PC-9 (cell line): Measurements from ENCODE around the gene TDRD9. TPM values are rescaled to one million over a fixed set of nuclear protein-coding genes. Genes with fewer than 3 reads are reported as not detected.

ENCODE experiments used
- BruUV-seq: library from RNA; stranded (reverse); fragments of 400-500 nt; replicated peaks from 2 replicates; lab custom pipeline; 2021; lab: Mats Ljungman, UMichigan
- CTCF ChIA-PET: fragments of 300-600 bp; sonication (Branson Sonifier 250); formaldehyde crosslinking; loops from one replicate; lab custom pipeline; 2022; ENCODE audit warnings: antibody characterized with exemption; lab: Charles Lee
- POLR2A ChIA-PET: fragments of 300-600 bp; sonication (Branson Sonifier 250); formaldehyde crosslinking; loops from one replicate; lab custom pipeline; 2022; ENCODE audit warnings: antibody characterized with exemption; ENCODE audit not compliant: unreplicated experiment; lab: Charles Lee
- DNase-seq, 2 experiments: peaks; one replicate each; pipeline versions ENCODE4 v3.0.0 to v3.0.0-alpha.2; 2015 to 2022; ENCODE audit warnings: mixed read lengths in 1 of 2
- H2AFZ ChIP-seq: fragments of 200-600 bp; sonication (generic); 2 replicates; pipeline ENCODE4 v1.8.1; 2017; ENCODE audit warnings: antibody characterized with exemption
- H3F3A ChIP-seq: fragments of 200-600 bp; sonication (generic); 2 replicates; pipeline ENCODE4 v1.8.1; 2017; ENCODE audit warnings: antibody characterized with exemption, mild to moderate bottlenecking, low read depth; ENCODE audit not compliant: insufficient read depth
- H3K27ac ChIP-seq: fragments of 200-600 bp; sonication (generic); 2 replicates; pipeline ENCODE4 v1.6.1; 2016; ENCODE audit warnings: mixed run types
- H3K27me3 ChIP-seq: fragments of 200-600 bp; sonication (generic); 2 replicates; pipeline ENCODE4 v1.6.1; 2016; ENCODE audit warnings: low read depth, mixed run types; ENCODE audit not compliant: insufficient read depth
- H3K36me3 ChIP-seq: fragments of 200-600 bp; sonication (generic); 2 replicates; pipeline ENCODE4 v1.6.1; 2016; ENCODE audit warnings: low read depth, mixed run types
- H3K4me1 ChIP-seq: fragments of 200-600 bp; sonication (generic); replicated peaks from 2 replicates; pipeline ENCODE4 v1.6.1; 2016; ENCODE audit warnings: mixed run types; ENCODE audit not compliant: insufficient read depth
- H3K4me2 ChIP-seq: fragments of 200-600 bp; sonication (generic); 2 replicates; pipeline ENCODE4 v1.6.1; 2017; ENCODE audit warnings: mixed run types
- H3K4me3 ChIP-seq: fragments of 200-600 bp; sonication (generic); 2 replicates; pipeline ENCODE4 v1.6.1; 2016; ENCODE audit warnings: mixed run types
- H3K79me2 ChIP-seq: fragments of 200-600 bp; sonication (generic); 2 replicates; pipeline ENCODE4 v1.6.1; 2017; ENCODE audit warnings: low read depth, mixed run types
- H3K9me2 ChIP-seq: fragments of 200-600 bp; sonication (generic); 2 replicates; pipeline ENCODE4 v1.8.1; 2017; ENCODE audit warnings: mild to moderate bottlenecking; ENCODE audit not compliant: insufficient read depth
- H3K9me3 ChIP-seq: fragments of 200-600 bp; sonication (generic); 2 replicates; pipeline ENCODE4 v1.8.1; 2016; ENCODE audit warnings: low read depth; ENCODE audit not compliant: insufficient read depth
- H4K20me1 ChIP-seq: fragments of 200-600 bp; sonication (generic); 2 replicates; pipeline ENCODE4 v1.8.1; 2017; ENCODE audit not compliant: insufficient read depth
- CTCF ChIP-seq: fragments of 200-600 bp; sonication (generic); conservative IDR thresholded peaks from 2 replicates; pipeline ENCODE4 v1.6.1; 2017; ENCODE audit warnings: mixed run types, antibody characterized with exemption, mild to moderate bottlenecking, moderate library complexity
- EZH2 ChIP-seq: fragments of 200-600 bp; sonication (generic); IDR thresholded peaks from 2 replicates; pipeline ENCODE4 v1.8.0; 2017; ENCODE audit warnings: antibody characterized with exemption, low read depth
- intact Hi-C: fragments of 100-400 bp; cut with micrococcal nuclease; formaldehyde crosslinking; loops from one replicate; pipeline ENCODE4 v1.10.0; 2022; ENCODE audit not compliant: unreplicated experiment
- total RNA-seq: library from RNA; stranded (reverse); gene quantifications from 2 replicates; pipeline ENCODE4 v1.2.3, GENCODE V29; 2021

Gene TDRD9
- total RNA-seq, 1 experiment from 2014 or later, result 0.15 TPM

DNA sequence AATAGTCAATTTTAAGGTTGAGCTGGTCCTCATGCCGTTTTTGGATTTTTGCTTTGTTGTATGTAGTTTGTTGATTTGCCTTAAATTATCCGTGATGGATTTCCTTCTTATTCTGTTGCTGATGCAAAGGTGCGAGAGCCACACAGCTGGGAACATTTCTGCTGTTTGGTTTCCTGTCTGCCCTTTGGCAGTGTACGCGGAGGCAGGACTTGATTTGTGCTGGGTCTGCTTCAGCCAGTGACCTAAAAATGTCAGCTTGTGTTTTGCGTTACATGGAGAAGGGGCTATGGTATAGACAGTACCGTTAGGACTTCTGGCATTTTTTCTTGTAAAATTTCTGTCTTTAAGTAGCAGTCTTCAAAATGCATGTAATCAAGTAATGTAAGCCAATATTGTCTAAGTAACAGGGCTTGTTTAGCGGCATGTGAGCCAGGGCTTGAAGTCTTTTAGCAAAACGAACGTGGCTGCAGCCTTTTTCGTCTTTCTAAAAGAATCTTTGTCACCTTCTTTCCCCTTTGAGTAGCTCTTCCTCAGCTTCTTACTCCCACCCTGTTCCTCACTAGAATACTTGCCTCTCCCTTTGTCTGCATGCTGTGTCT is 32.3 kb downstream of the TDRD9 start:
- DNase-seq, result no peak
- CTCF ChIA-PET, result no interaction called here
- Histone ChIP-seq H3K9me2 (no peaks in the 10 kb centered on the region), H3K27ac (no peak overlapping the region), H4K20me1 (no peaks in the 10 kb centered on the region), H3K27me3 (no peaks in the 10 kb centered on the region), H3K36me3 (no peaks in the 10 kb centered on the region), H3K9me3 (no peaks in the 10 kb centered on the region), H2AFZ (no peak overlapping the region), H3K4me3 (no peak overlapping the region), H3K4me2 (no peak overlapping the region), H3K79me2 (no peaks in the 10 kb centered on the region), H3F3A (no peaks in the 10 kb centered on the region), H3K4me1 (no peaks in the 10 kb centered on the region)
- intact Hi-C loops, result no loop called here
- no peak for TF ChIP-seq CTCF
- TF ChIP-seq EZH2, result no peak
- POLR2A ChIA-PET, result no interaction called here
- BruUV-seq, result no TSS peak

DNA sequence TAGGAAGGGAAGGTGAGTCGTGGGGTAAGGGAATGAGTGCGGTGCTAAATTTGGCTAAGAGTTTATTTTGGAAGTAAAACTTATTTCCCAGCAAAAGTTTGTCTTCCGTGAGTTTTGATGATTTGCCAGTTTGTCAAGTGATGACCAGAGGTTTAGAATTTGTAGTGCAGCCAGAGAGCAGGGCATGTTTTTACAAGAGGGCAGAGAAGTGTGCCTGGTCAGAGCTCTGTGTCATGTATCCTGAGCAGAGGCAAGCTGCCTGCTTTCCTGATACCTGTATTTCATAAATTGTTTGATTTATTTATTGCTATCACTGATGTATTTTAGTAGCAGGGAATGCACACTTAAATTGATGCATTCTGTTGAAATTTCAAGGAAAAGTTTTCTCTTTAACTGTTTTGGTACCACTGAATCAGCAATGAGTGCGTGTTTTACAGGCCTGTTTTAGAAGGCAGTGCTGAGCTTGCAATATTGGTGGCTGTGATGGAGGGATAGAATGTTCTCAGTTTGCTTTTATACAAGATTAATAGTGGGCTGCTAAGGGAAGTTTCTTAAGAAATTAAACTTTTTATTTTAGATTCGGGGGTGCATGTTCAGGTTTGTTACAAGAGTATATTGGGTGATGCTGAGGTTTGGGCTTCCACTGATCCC is 33.8 kb downstream of the TDRD9 start:
- no peak for DNase-seq
- CTCF ChIA-PET, result no interaction called here

GRCh38 chr14:103966631-103967030 is 38.4 kb downstream of the TDRD9 start:
- Histone ChIP-seq H4K20me1 (no peaks in the 10 kb centered on the region), H3K4me1 (no peaks in the 10 kb centered on the region), H3K4me2 (no peak overlapping the region), H3K36me3 (no peaks in the 10 kb centered on the region), H3K27me3 (no peaks in the 10 kb centered on the region), H3K27ac (no peak overlapping the region), H3F3A (no peaks in the 10 kb centered on the region), H3K4me3 (no peak overlapping the region), H3K9me2 (no peaks in the 10 kb centered on the region), H3K9me3 (no peaks in the 10 kb centered on the region), H3K79me2 (no peaks in the 10 kb centered on the region), H2AFZ (no peak overlapping the region)
- intact Hi-C loops, result no loop called here
- no TSS peak for BruUV-seq
- TF ChIP-seq CTCF, result no peak
- no peak for TF ChIP-seq EZH2
- POLR2A ChIA-PET, result no interaction called here
- DNase-seq, result no peak
- CTCF ChIA-PET, result no interaction called here

More for the DNA sequence above, 33.8 kb downstream of the TDRD9 start:
- Histone ChIP-seq H3K27ac (no peak overlapping the region), H3K9me3 (no peaks in the 10 kb centered on the region), H3K4me2 (no peak overlapping the region), H3K9me2 (no peaks in the 10 kb centered on the region), H3K4me3 (no peak overlapping the region), H2AFZ (no peak overlapping the region), H3K79me2 (no peaks in the 10 kb centered on the region), H3K27me3 (no peaks in the 10 kb centered on the region), H3K36me3 (no peaks in the 10 kb centered on the region), H3K4me1 (no peaks in the 10 kb centered on the region), H3F3A (no peaks in the 10 kb centered on the region), H4K20me1 (no peaks in the 10 kb centered on the region)
- intact Hi-C loops, result no loop called here
- BruUV-seq, result no TSS peak
- POLR2A ChIA-PET, result no interaction called here
- no peak for TF ChIP-seq CTCF
- no peak for TF ChIP-seq EZH2
